Activated CD8-positive, alpha-beta memory T cell treated with anti-CD3 and anti-CD28 coated beads for 1 hour (primary cell): ENCODE measurements around the gene NOX5.

ENCODE experiments used
- DNase-seq, 2 donors: peaks; one replicate each; pipeline ENCODE4 v3.0.0-alpha.2; 2020; ENCODE audit warnings: low read depth in 1 of 2; ENCODE audit errors: extremely low read depth in 1 of 2

NOX5 gene

GRCh38 chr15:69095274-69095673 lies 80.8 kb downstream of the NOX5 start:
- DNase-seq: no peak

GRCh38 chr15:69096196-69096595 lies 81.7 kb downstream of the NOX5 start:
- no peak for DNase-seq

DNA sequence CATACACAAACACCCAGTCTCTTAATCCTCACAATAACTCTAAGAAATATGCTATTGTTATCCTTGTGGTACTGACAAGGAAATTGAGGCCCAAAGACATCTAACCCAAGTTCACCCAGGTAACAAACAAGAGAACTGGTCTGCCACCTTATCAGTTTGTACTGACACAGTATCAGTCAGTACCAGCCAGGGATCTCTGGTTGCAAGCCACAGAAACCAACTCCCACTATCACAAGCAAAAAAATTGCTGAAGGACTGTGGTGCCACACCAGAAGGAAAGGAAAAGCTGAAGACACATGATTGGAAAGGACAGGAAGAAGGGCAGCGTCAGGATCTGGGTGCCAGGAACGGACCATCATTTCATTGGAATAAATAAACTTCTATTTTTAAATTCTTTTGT lies 82.1 kb downstream of the NOX5 start:
- DNase-seq: no peak

DNA sequence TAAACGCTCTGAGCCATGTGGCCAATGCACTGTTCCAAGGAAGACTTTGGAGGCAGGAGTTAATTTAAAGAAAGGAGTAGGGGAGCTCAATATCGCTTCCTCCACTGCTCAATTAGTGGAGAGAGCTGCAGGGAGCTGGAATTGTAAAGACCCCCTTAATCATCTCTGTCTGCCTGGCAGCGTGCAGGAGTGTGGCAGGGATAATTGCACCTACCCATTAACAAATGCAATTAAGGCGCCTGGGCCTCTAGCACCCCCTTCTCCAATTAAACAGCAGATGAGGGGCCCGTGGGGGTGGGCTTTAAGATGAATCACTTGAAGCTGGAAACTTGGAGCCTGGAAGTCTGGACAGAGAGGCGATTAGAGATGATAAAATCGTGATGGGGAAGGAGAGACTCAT lies 84.3 kb downstream of the NOX5 start:
- DNase-seq: no peak

GRCh38 chr15:69099941-69100340 lies 85.4 kb downstream of the NOX5 start:
- no peak for DNase-seq

DNA sequence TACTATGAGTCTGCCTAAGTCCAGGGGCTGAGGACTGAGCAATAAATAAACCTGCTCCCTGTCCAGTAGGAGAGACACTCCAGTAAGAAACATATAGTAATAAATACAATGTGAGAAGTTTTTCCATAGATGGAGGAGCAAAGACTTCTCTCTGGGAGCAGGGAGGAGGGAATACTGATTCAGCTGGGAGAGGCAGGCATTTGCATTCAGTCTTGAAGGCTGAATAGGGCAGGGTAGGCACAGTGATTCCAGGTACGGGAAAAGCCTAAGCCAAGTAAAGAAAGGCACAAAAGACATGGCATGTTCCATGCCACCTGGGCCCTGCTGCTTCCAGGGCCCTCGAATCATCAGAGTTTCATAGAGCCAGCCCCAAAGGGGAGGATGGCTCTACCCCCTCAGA lies 86.3 kb downstream of the NOX5 start:
- no peak for DNase-seq

GRCh38 chr15:69104050-69104750 lies 89.7 kb downstream of the NOX5 start:
- DNase-seq: no peak

- no peak for DNase-seq
Observed at GRCh38 chr15:69105451-69105985, 91.0 kb downstream of the NOX5 start.

DNA sequence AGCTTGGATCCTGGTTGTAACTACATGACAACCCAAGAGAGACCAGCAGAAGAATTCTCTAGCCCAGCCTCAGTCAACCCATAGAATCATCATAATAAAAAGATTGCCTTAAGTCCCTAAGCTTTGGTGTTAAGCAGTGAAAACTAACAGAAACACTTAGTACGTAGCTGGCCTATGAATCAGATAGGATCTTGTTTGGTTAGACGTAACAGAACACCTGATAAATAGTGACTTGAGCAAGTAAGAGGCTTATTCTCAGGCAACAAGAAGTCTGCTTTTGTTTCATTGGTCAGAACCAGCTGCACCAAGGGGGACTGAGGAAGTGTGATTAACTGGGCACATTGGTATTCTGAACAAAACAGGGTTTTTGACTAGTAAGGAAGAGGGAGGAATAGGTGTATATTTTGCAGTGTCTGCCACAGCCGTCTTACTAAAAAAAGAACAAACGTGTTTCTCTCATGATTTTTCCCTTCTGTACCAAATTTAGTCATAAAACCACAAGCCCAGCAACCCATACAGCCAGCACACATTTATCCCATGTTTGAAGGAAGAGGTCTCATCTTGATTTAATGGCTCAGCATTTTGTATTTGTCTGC lies 92.6 kb downstream of the NOX5 start:
- DNase-seq: no peak
